ENCODE data around the gene KDM2A. TPM values are rescaled to one million over a fixed set of nuclear protein-coding genes. Genes with fewer than 3 reads are reported as not detected.

KDM2A gene
- total RNA-seq, 1 experiment from 2014 or later, result 50.4 TPM

DNA sequence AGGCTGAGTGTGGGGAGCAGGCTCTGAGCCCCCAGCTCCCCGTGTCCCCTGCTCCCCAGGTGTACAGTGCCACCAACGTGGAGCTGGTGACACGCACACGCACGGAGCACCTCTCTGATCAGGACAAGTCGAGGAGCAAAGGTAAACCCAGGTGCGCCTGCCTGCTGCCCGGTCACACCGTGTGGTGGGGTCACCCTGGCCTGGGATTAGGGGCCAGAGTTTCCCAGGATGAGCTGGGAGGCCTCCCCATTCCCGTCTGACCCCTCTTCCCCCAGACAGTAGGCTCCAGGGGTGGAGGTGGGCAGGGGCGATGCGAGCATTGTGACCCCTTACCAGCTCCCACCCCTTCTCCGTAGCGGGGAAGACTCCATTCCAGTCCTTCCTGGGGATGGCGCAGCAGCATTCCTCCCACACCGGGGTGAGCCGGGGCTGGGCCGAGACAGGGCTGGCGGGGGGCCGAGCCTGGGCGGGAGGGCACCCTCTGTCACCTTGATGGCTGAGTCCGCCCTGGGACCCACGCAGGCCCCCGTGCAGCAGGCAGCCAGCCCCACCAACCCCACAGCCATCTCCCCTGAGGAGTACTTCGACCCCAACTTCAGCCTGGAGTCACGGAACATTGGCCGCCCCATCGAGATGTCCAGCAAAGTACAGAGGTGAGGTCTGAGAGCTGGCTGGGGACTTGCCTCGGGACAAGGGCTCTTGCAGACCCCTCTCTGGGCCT lies 180.6 kb downstream of the KDM2A start:
- POLR2A ChIA-PET, result no interaction called here
- Histone ChIP-seq H3K4me3 (replicated peaks in 1 of 2; ENCODE audit: low read depth in 1 of 2, low read length in 2 of 2) (no peak overlapping the region), H3K9me2 (ENCODE audit: insufficient read depth) (no peaks in the 10 kb centered on the region), H3K9ac (ENCODE audit: low read length) (no peak overlapping the region), H3K9me3 (ENCODE audit: control insufficient read depth in 1 of 2, insufficient read depth in 1 of 2, low read depth in 1 of 2, low read length in 2 of 2) (peaks cover 0 to 14% of the 10 kb centered on the region in 2 experiments; a peak in 1 of 4 replicates), H3K27me3 (ENCODE audit: insufficient read depth, low read length) (no peaks in the 10 kb centered on the region), H4K20me1 (ENCODE audit: insufficient read depth) (no peaks in the 10 kb centered on the region), H3K79me2 (ENCODE audit: insufficient read depth, low read length) (peaks cover 15% of the 10 kb centered on the region), H3K4me1 (ENCODE audit: control insufficient read depth in 1 of 2, insufficient read depth in 2 of 2, low read length in 2 of 2) (peaks cover 13 to 19% of the 10 kb centered on the region in 2 experiments), H3K4me2 (ENCODE audit: low read length) (no peak overlapping the region), H3K27ac (ENCODE audit: low read depth, low read length) (no peak overlapping the region; the same call in 1 of the 2 replicates), H3K36me3 (ENCODE audit: control insufficient read depth in 1 of 2, insufficient read depth in 2 of 2, low read length in 2 of 2) (peaks cover 3 to 13% of the 10 kb centered on the region in 2 experiments; a peak in 1 of 4 replicates), H2AFZ (ENCODE audit: low read depth, low read length, poor library complexity, severe bottlenecking) (no peak overlapping the region)
- BruUV-seq (replicated peaks), result no TSS peak
- CTCF ChIA-PET, result no interaction called here
- no peak for TF ChIP-seq CBX3 (IDR thresholded peaks at IDR 0.05; ENCODE audit: low read depth)
- RAD21 ChIA-PET (ENCODE audit: low non-redundant PET in 1 of 2, low total read pairs in 2 of 2, uncharacterized antibody in 2 of 2, unreplicated experiment in 2 of 2), result no interaction called here
- ATAC-seq, result no peak
- DNase-seq (ENCODE audit: low read depth, low spot score), result no peak
- intact Hi-C loops (cut with micrococcal nuclease), result no loop called here

DNA sequence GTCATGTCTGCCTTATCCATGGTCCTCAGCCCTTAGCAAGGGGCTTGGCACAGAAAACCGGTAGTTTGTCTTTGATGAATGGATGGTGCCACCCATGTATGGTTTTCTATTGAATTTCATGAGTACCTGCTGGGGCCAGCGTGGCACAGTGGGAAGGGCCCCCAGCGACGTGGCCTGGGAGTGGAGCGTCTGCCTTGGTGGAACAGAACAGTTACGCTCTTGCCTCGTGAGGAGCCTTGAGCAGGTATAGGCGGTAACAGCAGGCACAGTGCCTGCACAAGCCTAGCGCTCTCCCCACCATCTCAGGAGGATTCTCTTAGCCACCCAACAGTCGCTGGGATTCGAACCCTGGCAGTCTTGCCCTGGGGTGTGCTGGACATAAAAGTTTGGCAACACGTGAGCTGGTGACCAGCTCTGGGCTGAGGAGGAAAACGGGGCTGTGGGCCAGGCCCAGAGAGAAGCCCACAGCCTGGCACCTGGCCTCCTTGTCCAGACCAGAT lies 181.2 kb downstream of the KDM2A start:
- Histone ChIP-seq H3K27ac (ENCODE audit: low read depth, low read length) (no peak overlapping the region), H3K79me2 (ENCODE audit: insufficient read depth, low read length) (peaks cover 19% of the 10 kb centered on the region), H3K9me3 (ENCODE audit: control insufficient read depth in 1 of 2, insufficient read depth in 1 of 2, low read depth in 1 of 2, low read length in 2 of 2) (peaks cover 0 to 11% of the 10 kb centered on the region in 2 experiments; a peak in 1 of 4 replicates), H3K9me2 (ENCODE audit: insufficient read depth) (no peaks in the 10 kb centered on the region), H4K20me1 (ENCODE audit: insufficient read depth) (no peaks in the 10 kb centered on the region), H2AFZ (ENCODE audit: low read depth, low read length, poor library complexity, severe bottlenecking) (no peak overlapping the region), H3K4me3 (replicated peaks in 1 of 2; ENCODE audit: low read depth in 1 of 2, low read length in 2 of 2) (no peak overlapping the region), H3K36me3 (ENCODE audit: control insufficient read depth in 1 of 2, insufficient read depth in 2 of 2, low read length in 2 of 2) (0 out of 4 replicates have a peak, but pooled peaks cover 3 to 10% of the 10 kb centered on the region in 2 experiments), H3K4me1 (ENCODE audit: control insufficient read depth in 1 of 2, insufficient read depth in 2 of 2, low read length in 2 of 2) (peaks cover 17 to 23% of the 10 kb centered on the region in 2 experiments), H3K27me3 (ENCODE audit: insufficient read depth, low read length) (no peaks in the 10 kb centered on the region), H3K9ac (ENCODE audit: low read length) (no peak overlapping the region), H3K4me2 (ENCODE audit: low read length) (no peak overlapping the region)
- BruUV-seq (replicated peaks), result no TSS peak
- intact Hi-C loops (cut with micrococcal nuclease), result no loop called here
- ChIA-PET CTCF (no interaction called here), POLR2A (no interaction called here), RAD21 (ENCODE audit: low non-redundant PET in 1 of 2, low total read pairs in 2 of 2, uncharacterized antibody in 2 of 2, unreplicated experiment in 2 of 2) (no interaction called here)
- TF ChIP-seq SRF (IDR thresholded peaks at IDR 0.05; ENCODE audit: low read depth) (no peak), TCF7L2 (IDR thresholded peaks at IDR 0.05; ENCODE audit: borderline replicate concordance, extremely low read depth, insufficient read depth, insufficient read length) (no peak), POLR2A (IDR thresholded peaks at IDR 0.05; ENCODE audit: borderline replicate concordance, extremely low read depth, insufficient read depth, insufficient read length) (no peak), EGR1 (IDR thresholded peaks at IDR 0.05; ENCODE audit: low read depth) (no peak), YY1 (IDR thresholded peaks at IDR 0.05; ENCODE audit: extremely low read depth, insufficient replicate concordance, low read depth, low read length) (no peak), RAD21 (IDR thresholded peaks at IDR 0.05; ENCODE audit: low read depth) (no peak), SP1 (IDR thresholded peaks at IDR 0.05; ENCODE audit: low read depth) (no peak), EZH2 (IDR thresholded peaks at IDR 0.05) (no peak), ZFX (IDR thresholded peaks at IDR 0.05) (no peak), ZNF274 (IDR thresholded peaks at IDR 0.05; ENCODE audit: low read depth, low read length) (no peak), FOSL1 (IDR thresholded peaks at IDR 0.05; ENCODE audit: low read depth) (no peak), POLR2AphosphoS5 (IDR thresholded peaks at IDR 0.05; ENCODE audit: low read depth, low read length) (no peak), CBX3 (IDR thresholded peaks at IDR 0.05; ENCODE audit: low read depth) (no peak), CEBPB (IDR thresholded peaks at IDR 0.05; ENCODE audit: low read depth) (no peak), EZH2phosphoT487 (IDR thresholded peaks at IDR 0.05; ENCODE audit: borderline replicate concordance) (no peak), SIN3A (IDR thresholded peaks at IDR 0.05; ENCODE audit: low read depth) (no peak)
- TF ChIP-seq, protein P1, sequence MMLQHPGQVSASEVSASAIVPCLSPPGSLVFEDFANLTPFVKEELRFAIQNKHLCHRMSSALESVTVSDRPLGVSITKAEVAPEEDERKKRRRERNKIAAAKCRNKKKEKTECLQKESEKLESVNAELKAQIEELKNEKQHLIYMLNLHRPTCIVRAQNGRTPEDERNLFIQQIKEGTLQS (IDR thresholded peaks at IDR 0.05), result no peak
- TF ChIP-seq, protein P2, sequence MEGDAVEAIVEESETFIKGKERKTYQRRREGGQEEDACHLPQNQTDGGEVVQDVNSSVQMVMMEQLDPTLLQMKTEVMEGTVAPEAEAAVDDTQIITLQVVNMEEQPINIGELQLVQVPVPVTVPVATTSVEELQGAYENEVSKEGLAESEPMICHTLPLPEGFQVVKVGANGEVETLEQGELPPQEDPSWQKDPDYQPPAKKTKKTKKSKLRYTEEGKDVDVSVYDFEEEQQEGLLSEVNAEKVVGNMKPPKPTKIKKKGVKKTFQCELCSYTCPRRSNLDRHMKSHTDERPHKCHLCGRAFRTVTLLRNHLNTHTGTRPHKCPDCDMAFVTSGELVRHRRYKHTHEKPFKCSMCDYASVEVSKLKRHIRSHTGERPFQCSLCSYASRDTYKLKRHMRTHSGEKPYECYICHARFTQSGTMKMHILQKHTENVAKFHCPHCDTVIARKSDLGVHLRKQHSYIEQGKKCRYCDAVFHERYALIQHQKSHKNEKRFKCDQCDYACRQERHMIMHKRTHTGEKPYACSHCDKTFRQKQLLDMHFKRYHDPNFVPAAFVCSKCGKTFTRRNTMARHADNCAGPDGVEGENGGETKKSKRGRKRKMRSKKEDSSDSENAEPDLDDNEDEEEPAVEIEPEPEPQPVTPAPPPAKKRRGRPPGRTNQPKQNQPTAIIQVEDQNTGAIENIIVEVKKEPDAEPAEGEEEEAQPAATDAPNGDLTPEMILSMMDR (IDR thresholded peaks at IDR 0.05 in 2 of 3, conservative IDR thresholded peaks at IDR 0.05 in 1 of 3; ENCODE audit: borderline replicate concordance in 1 of 3, insufficient read depth in 1 of 3, low read depth in 2 of 3, low read length in 2 of 3), result no peak
- TF ChIP-seq, protein P3, sequence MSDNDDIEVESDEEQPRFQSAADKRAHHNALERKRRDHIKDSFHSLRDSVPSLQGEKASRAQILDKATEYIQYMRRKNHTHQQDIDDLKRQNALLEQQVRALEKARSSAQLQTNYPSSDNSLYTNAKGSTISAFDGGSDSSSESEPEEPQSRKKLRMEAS (IDR thresholded peaks at IDR 0.05), result no peak
- no peak for ATAC-seq
- DNase-seq (ENCODE audit: low read depth, low spot score), result no peak

Measured in HCT116 (cell line).